ENCODE measurements around the gene ZNF81.
"Not testable (repeated sequence)": the region's sequence is repeated elsewhere in the genome, so short reads cannot be mapped to it uniquely, and the experiment has no call there.

The ZNF81 gene

GRCh38 chrX:47900833-47901232, 64.1 kb downstream of the ZNF81 start:
- no peaks in the 10 kb centered on the region for H3K27me3 ChIP-seq (ENCODE audit: insufficient read depth, insufficient read length)
- H3K36me3 ChIP-seq (ENCODE audit: insufficient read depth, insufficient read length, low read length), result peaks cover 6% of the 10 kb centered on the region
- H3K4me3 ChIP-seq (ENCODE audit: insufficient read length, low read depth), result no peak overlapping the region
- TF ChIP-seq YY1 (IDR thresholded peaks at IDR 0.05; ENCODE audit: insufficient read depth, insufficient read length) (no peak), ZNF274 (IDR thresholded peaks at IDR 0.05; ENCODE audit: low read depth, low read length) (no peak), SUZ12 (IDR thresholded peaks at IDR 0.05; ENCODE audit: extremely low read depth, insufficient read depth, insufficient read length) (no peak)
- no peaks in the 10 kb centered on the region for H3K4me1 ChIP-seq (ENCODE audit: insufficient read depth, insufficient read length)
- DNase-seq (ENCODE audit: low read depth, low spot score), result no peak
- no peak overlapping the region for H3K9ac ChIP-seq (ENCODE audit: insufficient read length, low read depth)
- no peaks in the 10 kb centered on the region for H3K9me3 ChIP-seq (ENCODE audit: insufficient read depth, low read length)

GRCh38 chrX:47902161-47902560, 65.5 kb downstream of the ZNF81 start:
- no peak for DNase-seq (ENCODE audit: low read depth, low spot score)
- H3K36me3 ChIP-seq (ENCODE audit: insufficient read depth, insufficient read length, low read length), result no peaks in the 10 kb centered on the region
- H3K4me3 ChIP-seq (ENCODE audit: insufficient read length, low read depth), result no peak overlapping the region
- no peak for TF ChIP-seq YY1 (IDR thresholded peaks at IDR 0.05; ENCODE audit: insufficient read depth, insufficient read length)
- TF ChIP-seq ZNF274 (IDR thresholded peaks at IDR 0.05; ENCODE audit: low read depth, low read length), result no peak
- TF ChIP-seq SUZ12 (IDR thresholded peaks at IDR 0.05; ENCODE audit: extremely low read depth, insufficient read depth, insufficient read length), result no peak
- no peaks in the 10 kb centered on the region for H3K4me1 ChIP-seq (ENCODE audit: insufficient read depth, insufficient read length)
- no peaks in the 10 kb centered on the region for H3K27me3 ChIP-seq (ENCODE audit: insufficient read depth, insufficient read length)
- H3K9me3 ChIP-seq (ENCODE audit: insufficient read depth, low read length), result no peaks in the 10 kb centered on the region
- H3K9ac ChIP-seq (ENCODE audit: insufficient read length, low read depth), result no peak overlapping the region

GRCh38 chrX:47915886-47916493, 79.3 kb downstream of the ZNF81 start:
- no peak overlapping the region for H3K4me3 ChIP-seq (ENCODE audit: insufficient read length, low read depth)
- no peak overlapping the region for H3K9ac ChIP-seq (ENCODE audit: insufficient read length, low read depth)
- DNase-seq (ENCODE audit: low read depth, low spot score), result no peak
- H3K36me3 ChIP-seq (ENCODE audit: insufficient read depth, insufficient read length, low read length), result peaks cover 11% of the 10 kb centered on the region
- no peak for TF ChIP-seq YY1 (IDR thresholded peaks at IDR 0.05; ENCODE audit: insufficient read depth, insufficient read length)
- peak; percentile 79 for TF ChIP-seq ZNF274 (IDR thresholded peaks at IDR 0.05; ENCODE audit: low read depth, low read length)
- no peak for TF ChIP-seq SUZ12 (IDR thresholded peaks at IDR 0.05; ENCODE audit: extremely low read depth, insufficient read depth, insufficient read length)
- peaks cover 57% of the 10 kb centered on the region for H3K9me3 ChIP-seq (ENCODE audit: insufficient read depth, low read length)
- H3K4me1 ChIP-seq (ENCODE audit: insufficient read depth, insufficient read length), result no peaks in the 10 kb centered on the region
- H3K27me3 ChIP-seq (ENCODE audit: insufficient read depth, insufficient read length), result no peaks in the 10 kb centered on the region

GRCh38 chrX:47918274-47918673, 81.6 kb downstream of the ZNF81 start:
- Histone ChIP-seq H3K27me3 (ENCODE audit: insufficient read depth, insufficient read length) (no peaks in the 10 kb centered on the region), H3K9ac (ENCODE audit: insufficient read length, low read depth) (no peak overlapping the region), H3K4me3 (ENCODE audit: insufficient read length, low read depth) (no peak overlapping the region), H3K36me3 (ENCODE audit: insufficient read depth, insufficient read length, low read length) (peaks cover 14% of the 10 kb centered on the region), H3K9me3 (ENCODE audit: insufficient read depth, low read length) (peaks cover 53% of the 10 kb centered on the region), H3K4me1 (ENCODE audit: insufficient read depth, insufficient read length) (no peaks in the 10 kb centered on the region)
- no peak for DNase-seq (ENCODE audit: low read depth, low spot score)
- TF ChIP-seq ZNF274 (IDR thresholded peaks at IDR 0.05; ENCODE audit: low read depth, low read length), result no peak
- TF ChIP-seq YY1 (IDR thresholded peaks at IDR 0.05; ENCODE audit: insufficient read depth, insufficient read length), result no peak
- TF ChIP-seq SUZ12 (IDR thresholded peaks at IDR 0.05; ENCODE audit: extremely low read depth, insufficient read depth, insufficient read length), result no peak

- DNase-seq (ENCODE audit: low read depth, low spot score), result no peak
- Histone ChIP-seq H3K9me3 (ENCODE audit: insufficient read depth, low read length) (no peaks in the 10 kb centered on the region), H3K4me1 (ENCODE audit: insufficient read depth, insufficient read length) (no peaks in the 10 kb centered on the region), H3K36me3 (ENCODE audit: insufficient read depth, insufficient read length, low read length) (no peaks in the 10 kb centered on the region), H3K27me3 (ENCODE audit: insufficient read depth, insufficient read length) (no peaks in the 10 kb centered on the region), H3K9ac (ENCODE audit: insufficient read length, low read depth) (no peak overlapping the region), H3K4me3 (ENCODE audit: insufficient read length, low read depth) (no peak overlapping the region)
- TF ChIP-seq YY1 (IDR thresholded peaks at IDR 0.05; ENCODE audit: insufficient read depth, insufficient read length), result no peak
- TF ChIP-seq ZNF274 (IDR thresholded peaks at IDR 0.05; ENCODE audit: low read depth, low read length), result no peak
- no peak for TF ChIP-seq SUZ12 (IDR thresholded peaks at IDR 0.05; ENCODE audit: extremely low read depth, insufficient read depth, insufficient read length)
Observed at GRCh38 chrX:47927212-47927611, 90.5 kb downstream of the ZNF81 start.

- H3K9me3 ChIP-seq (ENCODE audit: insufficient read depth, low read length); DNase-seq (ENCODE audit: low read depth, low spot score); H3K9ac ChIP-seq (ENCODE audit: insufficient read length, low read depth); H3K4me3 ChIP-seq (ENCODE audit: insufficient read length, low read depth); H3K36me3 ChIP-seq (ENCODE audit: insufficient read depth, insufficient read length, low read length); H3K4me1 ChIP-seq (ENCODE audit: insufficient read depth, insufficient read length); H3K27me3 ChIP-seq (ENCODE audit: insufficient read depth, insufficient read length): not testable (repeated sequence)
Observed at GRCh38 chrX:47931970-47932369, 95.3 kb downstream of the ZNF81 start.

GRCh38 chrX:47933946-47934345, 97.2 kb downstream of the ZNF81 start:
- TF ChIP-seq SUZ12 (IDR thresholded peaks at IDR 0.05; ENCODE audit: extremely low read depth, insufficient read depth, insufficient read length), result no peak
- TF ChIP-seq YY1 (IDR thresholded peaks at IDR 0.05; ENCODE audit: insufficient read depth, insufficient read length), result no peak

More at GRCh38 chrX:47933946-47934345, 97.2 kb downstream of the ZNF81 start:
- Histone ChIP-seq H3K36me3 (ENCODE audit: insufficient read depth, insufficient read length, low read length) (no peaks in the 10 kb centered on the region), H3K4me3 (ENCODE audit: insufficient read length, low read depth) (no peak overlapping the region), H3K9me3 (ENCODE audit: insufficient read depth, low read length) (no peaks in the 10 kb centered on the region), H3K9ac (ENCODE audit: insufficient read length, low read depth) (no peak overlapping the region), H3K27me3 (ENCODE audit: insufficient read depth, insufficient read length) (no peaks in the 10 kb centered on the region), H3K4me1 (ENCODE audit: insufficient read depth, insufficient read length) (no peaks in the 10 kb centered on the region)
- DNase-seq (ENCODE audit: low read depth, low spot score), result no peak
